ENCODE results near the gene GRIK4.

Gene GRIK4

DNA sequence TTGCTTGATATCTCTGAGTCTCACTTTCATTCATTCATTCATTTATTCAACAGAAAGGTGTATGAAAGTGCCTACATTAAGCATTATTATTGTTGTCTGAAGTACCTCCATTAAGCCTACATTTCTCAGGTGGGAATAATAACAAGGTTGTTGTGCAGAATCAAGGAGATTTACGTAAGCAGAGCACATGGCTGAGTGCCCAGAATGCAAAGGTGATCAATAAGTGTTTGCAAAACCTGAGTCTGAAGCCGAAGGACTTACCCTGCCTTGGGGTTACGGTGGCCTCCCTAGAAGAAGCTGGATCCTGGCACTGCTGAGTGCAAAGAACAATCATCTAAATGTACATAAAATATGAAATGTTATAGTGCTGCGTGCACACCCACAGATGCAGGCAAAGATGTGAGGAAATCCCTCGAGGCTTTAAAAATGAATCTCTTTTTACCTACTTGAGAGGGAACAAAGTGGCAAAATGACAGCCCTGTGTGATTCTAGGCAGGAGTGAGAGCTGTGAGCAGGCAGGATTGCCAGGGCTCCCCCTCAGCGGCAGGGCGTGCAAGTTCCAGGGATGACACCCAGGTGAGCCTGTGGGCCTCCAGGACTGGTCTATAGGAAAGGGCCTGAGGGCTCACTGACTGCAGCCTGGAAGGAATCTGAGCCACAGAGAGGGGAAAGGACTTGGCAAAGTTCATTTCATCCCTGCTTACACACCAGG lies 379.2 kb downstream of the GRIK4 start:
- DNase-seq (ENCODE audit: low read depth): no peak
- no peak overlapping the region for H3K4me3 ChIP-seq (ENCODE audit: low read length)
- TF ChIP-seq, protein P1, sequence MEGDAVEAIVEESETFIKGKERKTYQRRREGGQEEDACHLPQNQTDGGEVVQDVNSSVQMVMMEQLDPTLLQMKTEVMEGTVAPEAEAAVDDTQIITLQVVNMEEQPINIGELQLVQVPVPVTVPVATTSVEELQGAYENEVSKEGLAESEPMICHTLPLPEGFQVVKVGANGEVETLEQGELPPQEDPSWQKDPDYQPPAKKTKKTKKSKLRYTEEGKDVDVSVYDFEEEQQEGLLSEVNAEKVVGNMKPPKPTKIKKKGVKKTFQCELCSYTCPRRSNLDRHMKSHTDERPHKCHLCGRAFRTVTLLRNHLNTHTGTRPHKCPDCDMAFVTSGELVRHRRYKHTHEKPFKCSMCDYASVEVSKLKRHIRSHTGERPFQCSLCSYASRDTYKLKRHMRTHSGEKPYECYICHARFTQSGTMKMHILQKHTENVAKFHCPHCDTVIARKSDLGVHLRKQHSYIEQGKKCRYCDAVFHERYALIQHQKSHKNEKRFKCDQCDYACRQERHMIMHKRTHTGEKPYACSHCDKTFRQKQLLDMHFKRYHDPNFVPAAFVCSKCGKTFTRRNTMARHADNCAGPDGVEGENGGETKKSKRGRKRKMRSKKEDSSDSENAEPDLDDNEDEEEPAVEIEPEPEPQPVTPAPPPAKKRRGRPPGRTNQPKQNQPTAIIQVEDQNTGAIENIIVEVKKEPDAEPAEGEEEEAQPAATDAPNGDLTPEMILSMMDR (conservative IDR thresholded peaks at IDR 0.05; ENCODE audit: low read depth, low read length): no peak

DNA sequence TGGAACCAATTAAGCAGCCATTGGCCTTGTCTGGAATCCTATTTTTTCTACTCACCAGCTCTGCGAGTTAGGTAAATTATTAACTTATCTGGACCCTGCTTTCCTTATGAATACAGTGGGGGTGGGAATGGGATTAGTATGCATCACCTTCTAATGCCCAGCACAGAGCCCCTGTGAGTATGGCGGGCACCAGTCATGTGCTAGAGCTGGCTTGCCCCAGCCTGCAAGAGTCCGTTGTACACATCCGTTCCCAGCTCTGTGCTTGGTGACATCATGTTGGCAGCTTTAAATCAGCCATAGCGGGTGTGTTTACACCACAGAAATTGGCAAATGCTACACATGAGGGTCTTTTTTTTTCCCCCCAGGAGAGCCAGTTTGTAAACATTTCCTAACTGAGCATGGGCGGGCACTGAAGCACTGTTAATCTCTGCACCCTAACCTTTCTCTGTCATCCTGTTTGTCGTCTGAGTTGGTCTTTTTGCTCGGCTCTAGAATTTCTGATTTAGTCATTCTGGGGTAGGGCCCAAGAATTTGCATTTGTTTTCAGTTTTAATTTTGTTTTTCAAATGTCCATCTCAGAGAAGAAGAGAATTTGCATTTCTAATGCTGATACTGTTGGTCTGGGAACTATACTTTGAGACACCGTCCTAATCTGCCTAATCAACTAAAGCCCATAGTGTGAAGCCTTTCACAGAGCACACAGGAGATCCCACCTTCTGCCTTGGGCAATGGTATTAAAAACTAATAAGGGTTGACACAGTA lies 382.1 kb downstream of the GRIK4 start:
- no peak overlapping the region for H3K4me3 ChIP-seq (ENCODE audit: low read length)
- TF ChIP-seq, protein P1 (conservative IDR thresholded peaks at IDR 0.05; ENCODE audit: low read depth, low read length): no peak
- no peak for DNase-seq (ENCODE audit: low read depth)

DNA sequence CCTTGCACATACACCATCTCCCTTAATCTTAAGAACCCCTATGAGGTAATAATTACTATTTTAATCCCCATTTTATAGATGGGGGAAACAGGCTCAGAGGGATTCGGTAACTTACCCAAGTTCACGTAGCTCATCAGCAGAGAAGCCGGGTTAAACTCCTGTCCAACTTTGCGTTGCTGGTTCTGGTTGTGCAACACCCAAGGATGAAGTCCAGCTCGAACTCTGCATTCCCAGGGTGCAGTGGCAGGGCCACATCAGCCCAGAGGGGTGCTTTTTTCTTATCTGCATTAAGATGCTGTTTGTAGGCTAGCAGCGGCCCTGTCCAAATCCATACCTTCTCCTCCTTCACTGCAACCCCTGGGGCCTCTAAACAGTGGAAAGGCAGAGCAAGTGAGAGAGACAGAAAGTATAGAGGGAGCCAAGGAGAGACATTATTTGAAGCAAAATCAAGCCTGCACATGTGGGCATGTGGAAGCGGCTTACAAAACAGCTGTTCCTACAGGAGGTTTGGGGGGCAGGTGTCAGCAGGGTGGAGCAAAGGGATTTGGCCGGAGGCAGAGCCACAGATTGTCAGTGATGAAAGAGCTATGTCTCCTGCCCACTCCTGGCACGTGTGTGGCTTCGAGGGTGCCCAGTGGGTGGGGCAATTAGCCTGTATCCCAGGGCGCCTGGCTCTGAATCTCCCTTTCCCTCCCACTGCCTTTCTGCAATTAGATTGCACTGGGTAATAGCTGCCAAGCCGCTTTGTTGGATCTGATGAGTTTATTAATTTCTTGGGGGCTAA lies 382.8 kb downstream of the GRIK4 start:
- TF ChIP-seq, protein P1 (conservative IDR thresholded peaks at IDR 0.05; ENCODE audit: low read depth, low read length): no peak
- no peak for DNase-seq (ENCODE audit: low read depth)
- H3K4me3 ChIP-seq (ENCODE audit: low read length): no peak overlapping the region

DNA sequence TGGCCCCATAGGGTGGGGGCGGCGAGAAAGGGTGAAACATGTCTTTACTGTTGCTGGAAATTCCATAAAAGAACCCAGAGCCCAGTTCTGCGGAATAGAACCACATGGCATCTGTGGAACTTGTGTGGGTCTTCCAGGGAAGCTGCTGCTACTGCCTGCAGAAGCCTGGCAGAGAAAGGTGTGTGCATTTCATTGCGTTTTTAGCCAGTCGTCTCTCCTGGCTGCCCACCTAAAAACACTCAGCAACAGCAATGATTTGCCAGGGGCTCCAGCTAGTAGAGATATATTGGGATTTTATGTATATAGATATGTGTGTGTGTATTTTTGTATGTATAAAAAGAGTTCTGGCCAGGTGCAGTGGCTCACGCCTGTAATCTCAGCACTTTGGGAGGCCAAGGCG lies 385.1 kb downstream of the GRIK4 start:
- H3K4me3 ChIP-seq (ENCODE audit: low read length): no peak overlapping the region
- DNase-seq (ENCODE audit: low read depth): no peak
- TF ChIP-seq, protein P1 (conservative IDR thresholded peaks at IDR 0.05; ENCODE audit: low read depth, low read length): no peak

DNA sequence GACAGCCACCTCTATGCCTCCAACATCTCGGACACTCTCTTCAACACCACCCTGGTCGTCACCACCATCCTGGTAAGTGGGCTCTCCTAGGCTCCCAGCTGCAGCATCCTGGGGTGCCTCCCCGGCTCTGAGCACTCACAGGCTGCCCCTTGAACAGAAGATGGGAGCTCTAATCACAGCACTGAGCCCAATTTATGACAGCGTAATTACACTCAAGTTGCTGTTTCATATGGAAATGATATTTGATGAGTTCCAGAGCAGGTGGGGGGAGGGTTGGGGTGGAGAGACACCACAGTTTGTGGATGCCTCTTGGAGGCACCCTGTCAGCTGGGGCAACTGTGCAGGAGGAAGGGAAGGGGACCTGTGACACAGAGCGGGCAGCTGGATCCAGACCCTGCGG lies 387.0 kb downstream of the GRIK4 start:
- no peak for DNase-seq (ENCODE audit: low read depth)
- TF ChIP-seq, protein P1 (conservative IDR thresholded peaks at IDR 0.05; ENCODE audit: low read depth, low read length): no peak
- H3K4me3 ChIP-seq (ENCODE audit: low read length): no peak overlapping the region

DNA sequence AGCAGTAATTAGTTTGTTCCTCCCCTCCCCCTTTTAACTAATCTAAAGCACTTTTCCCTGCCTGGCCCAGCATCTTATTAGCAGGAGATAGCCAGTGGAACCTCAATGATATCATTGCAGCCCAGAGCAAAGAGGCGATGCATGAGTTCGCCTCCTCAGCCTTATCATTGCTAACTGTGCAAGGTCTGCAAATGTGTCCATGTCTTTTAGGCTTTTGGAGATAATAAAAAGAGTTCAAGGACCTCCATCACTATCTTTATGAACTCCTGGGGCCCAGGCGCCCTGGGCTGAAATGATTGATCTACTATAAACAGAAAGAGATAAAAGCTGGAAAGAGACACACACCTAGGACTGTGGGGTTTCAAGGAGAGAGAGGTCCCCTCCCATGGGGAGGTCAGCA lies 388.2 kb downstream of the GRIK4 start:
- no peak for DNase-seq (ENCODE audit: low read depth)
- TF ChIP-seq, protein P1 (conservative IDR thresholded peaks at IDR 0.05; ENCODE audit: low read depth, low read length): no peak
- no peak overlapping the region for H3K4me3 ChIP-seq (ENCODE audit: low read length)

Measured in retinal pigment epithelial cell (primary cell).